GM12801 (cell line): ENCODE measurements around the gene FYB1.

Experiments used
- CTCF ChIP-seq: IDR thresholded peaks from one replicate; pipeline ENCODE4 v1.5.1; 2011; ENCODE audit warnings: control low read depth; ENCODE audit not compliant: insufficient read length; ENCODE audit errors: extremely low read depth

Gene FYB1

GRCh38 chr5:39072925-39073766 lies 146.2 kb downstream of the FYB1 start:
- no peak for TF ChIP-seq CTCF

DNA sequence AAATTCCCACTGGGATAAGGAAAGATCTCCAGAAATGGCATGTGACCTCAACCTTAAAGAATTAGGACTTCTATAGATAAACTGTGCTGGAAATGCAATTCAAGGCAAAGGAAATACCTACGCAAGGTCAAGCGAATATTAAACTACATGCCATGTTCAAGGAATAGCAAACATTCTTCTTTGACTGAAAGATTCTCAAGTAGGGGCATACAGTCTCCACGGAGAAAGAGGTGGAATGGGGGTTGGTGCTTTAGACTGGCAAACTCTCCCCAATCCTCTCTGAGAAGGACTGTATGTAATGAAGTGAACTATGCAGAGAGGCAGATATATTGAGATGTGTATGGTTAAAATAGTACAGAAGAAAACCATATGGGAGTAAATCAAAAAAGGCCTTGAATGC lies 151.3 kb downstream of the FYB1 start:
- TF ChIP-seq CTCF = no peak

GRCh38 chr5:39064450-39064849 lies 154.9 kb downstream of the FYB1 start:
- TF ChIP-seq CTCF = no peak

DNA sequence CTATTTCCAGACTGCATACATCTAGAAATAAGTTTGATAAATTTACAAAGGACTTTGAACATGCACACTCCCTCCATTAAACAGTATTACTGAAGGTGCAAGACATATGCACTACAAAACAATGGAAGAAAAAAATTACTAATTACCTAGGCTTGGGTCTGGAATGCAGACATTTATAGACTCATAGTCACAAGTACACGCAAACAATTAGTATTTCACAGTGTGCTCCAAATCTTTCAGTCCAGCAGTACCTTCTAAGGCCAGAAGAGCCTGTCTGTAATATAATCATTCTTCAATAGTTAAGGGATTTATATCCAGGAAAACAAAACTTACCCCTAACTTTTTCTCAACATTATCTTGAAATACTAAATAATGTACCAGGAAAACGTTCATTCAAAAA lies 156.3 kb downstream of the FYB1 start:
- no peak for TF ChIP-seq CTCF

- TF ChIP-seq CTCF = no peak
These were observed 156.8 kb downstream of the FYB1 start for GRCh38 chr5:39062530-39062929.

DNA sequence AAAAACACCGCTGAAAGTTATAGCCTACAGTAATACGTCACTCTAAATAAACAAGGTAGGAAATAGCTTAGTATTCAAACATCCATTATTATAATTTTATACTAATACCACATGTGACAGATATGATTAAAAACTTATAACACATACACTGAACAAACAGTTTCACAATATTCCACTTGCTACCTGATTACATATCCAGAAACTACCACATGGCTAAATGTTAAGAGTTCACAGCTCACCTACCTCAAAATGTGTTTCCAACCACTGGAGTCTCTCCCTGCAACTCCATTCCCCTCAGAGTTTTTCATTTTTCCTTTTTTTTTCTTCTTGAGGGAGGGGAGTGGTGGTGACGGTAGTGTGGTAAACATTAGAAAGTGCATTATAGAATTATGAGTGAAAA lies 157.3 kb downstream of the FYB1 start:
- no peak for TF ChIP-seq CTCF

DNA sequence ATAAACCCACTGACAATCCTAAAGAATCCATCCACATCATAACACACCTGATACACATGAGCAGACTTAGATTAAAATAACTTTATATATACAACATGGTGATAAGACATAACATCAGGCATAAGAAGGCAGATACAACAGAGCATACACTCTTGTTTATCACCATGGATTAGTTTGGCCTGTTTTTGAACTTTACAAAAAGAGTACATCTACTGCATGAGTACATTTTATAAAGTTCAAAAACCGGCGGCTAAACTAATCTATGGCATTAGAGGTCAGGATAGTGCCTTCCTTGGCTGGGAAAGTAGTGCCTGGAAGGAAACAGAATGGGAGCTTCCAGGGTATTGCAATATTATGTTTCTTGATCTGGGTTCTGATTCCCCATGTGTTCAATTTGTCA lies 160.3 kb downstream of the FYB1 start:
- no peak for TF ChIP-seq CTCF
